ENCODE measurements around the gene DNAJB8.

Gene DNAJB8

GRCh38 chr3:128435058-128435457 lies 31.6 kb downstream of the DNAJB8 start:
- Histone ChIP-seq H3K9ac (ENCODE audit: low read length) (no peak overlapping the region), H3K4me3 (ENCODE audit: low read length) (no peak overlapping the region), H3K4me1 (ENCODE audit: control insufficient read depth, insufficient read depth, low read length) (peaks cover 3% of the 10 kb centered on the region), H3K36me3 (ENCODE audit: control insufficient read depth, insufficient read depth, low read length, severe bottlenecking) (no peaks in the 10 kb centered on the region), H3K9me3 (ENCODE audit: control insufficient read depth, low read length) (no peaks in the 10 kb centered on the region), H3K27me3 (replicated peaks; ENCODE audit: control insufficient read depth, insufficient read depth, low read length) (peaks cover 57% of the 10 kb centered on the region)
- DNase-seq (ENCODE audit: low read depth) = no peak

- Histone ChIP-seq H3K27me3 (replicated peaks; ENCODE audit: control insufficient read depth, insufficient read depth, low read length) (peaks cover 57% of the 10 kb centered on the region), H3K9me3 (ENCODE audit: control insufficient read depth, low read length) (no peaks in the 10 kb centered on the region), H3K4me1 (ENCODE audit: control insufficient read depth, insufficient read depth, low read length) (peaks cover 3% of the 10 kb centered on the region), H3K9ac (ENCODE audit: low read length) (no peak overlapping the region), H3K36me3 (ENCODE audit: control insufficient read depth, insufficient read depth, low read length, severe bottlenecking) (no peaks in the 10 kb centered on the region), H3K4me3 (ENCODE audit: low read length) (no peak overlapping the region)
- no peak for DNase-seq (ENCODE audit: low read depth)
These were observed 32.2 kb downstream of the DNAJB8 start for GRCh38 chr3:128434524-128434923.

GRCh38 chr3:128433837-128434165 lies 32.9 kb downstream of the DNAJB8 start:
- no peak for DNase-seq (ENCODE audit: low read depth)
- Histone ChIP-seq H3K9me3 (ENCODE audit: control insufficient read depth, low read length) (no peaks in the 10 kb centered on the region), H3K4me1 (ENCODE audit: control insufficient read depth, insufficient read depth, low read length) (peaks cover 3% of the 10 kb centered on the region), H3K4me3 (ENCODE audit: low read length) (no peak overlapping the region), H3K36me3 (ENCODE audit: control insufficient read depth, insufficient read depth, low read length, severe bottlenecking) (no peaks in the 10 kb centered on the region), H3K9ac (ENCODE audit: low read length) (no peak overlapping the region), H3K27me3 (replicated peaks; ENCODE audit: control insufficient read depth, insufficient read depth, low read length) (peaks cover 55% of the 10 kb centered on the region)

GRCh38 chr3:128432971-128433836 lies 33.5 kb downstream of the DNAJB8 start:
- Histone ChIP-seq H3K36me3 (ENCODE audit: control insufficient read depth, insufficient read depth, low read length, severe bottlenecking) (no peaks in the 10 kb centered on the region), H3K9me3 (ENCODE audit: control insufficient read depth, low read length) (no peaks in the 10 kb centered on the region), H3K4me3 (ENCODE audit: low read length) (no peak overlapping the region), H3K27me3 (replicated peaks; ENCODE audit: control insufficient read depth, insufficient read depth, low read length) (peaks cover 53% of the 10 kb centered on the region), H3K4me1 (ENCODE audit: control insufficient read depth, insufficient read depth, low read length) (peaks cover 3% of the 10 kb centered on the region), H3K9ac (ENCODE audit: low read length) (no peak overlapping the region)
- peak; percentile 48 for DNase-seq (ENCODE audit: low read depth)

GRCh38 chr3:128432301-128432970 lies 34.3 kb downstream of the DNAJB8 start:
- H3K9me3 ChIP-seq (ENCODE audit: control insufficient read depth, low read length) = no peaks in the 10 kb centered on the region
- peaks cover 56% of the 10 kb centered on the region for H3K27me3 ChIP-seq (replicated peaks; ENCODE audit: control insufficient read depth, insufficient read depth, low read length)
- H3K9ac ChIP-seq (ENCODE audit: low read length) = no peak overlapping the region
- no peak for DNase-seq (ENCODE audit: low read depth)
- H3K4me1 ChIP-seq (ENCODE audit: control insufficient read depth, insufficient read depth, low read length) = peaks cover 3% of the 10 kb centered on the region
- no peak overlapping the region for H3K4me3 ChIP-seq (ENCODE audit: low read length)
- no peaks in the 10 kb centered on the region for H3K36me3 ChIP-seq (ENCODE audit: control insufficient read depth, insufficient read depth, low read length, severe bottlenecking)

- DNase-seq (ENCODE audit: low read depth) = no peak
- H3K4me1 ChIP-seq (ENCODE audit: control insufficient read depth, insufficient read depth, low read length) = peaks cover 3% of the 10 kb centered on the region
- no peak overlapping the region for H3K9ac ChIP-seq (ENCODE audit: low read length)
- H3K9me3 ChIP-seq (ENCODE audit: control insufficient read depth, low read length) = no peaks in the 10 kb centered on the region
- H3K36me3 ChIP-seq (ENCODE audit: control insufficient read depth, insufficient read depth, low read length, severe bottlenecking) = no peaks in the 10 kb centered on the region
- peaks cover 56% of the 10 kb centered on the region for H3K27me3 ChIP-seq (replicated peaks; ENCODE audit: control insufficient read depth, insufficient read depth, low read length)
- H3K4me3 ChIP-seq (ENCODE audit: low read length) = no peak overlapping the region
These were observed 34.8 kb downstream of the DNAJB8 start for GRCh38 chr3:128431803-128432300.

- DNase-seq (ENCODE audit: low read depth) = no peak
- Histone ChIP-seq H3K27me3 (replicated peaks; ENCODE audit: control insufficient read depth, insufficient read depth, low read length) (peaks cover 61% of the 10 kb centered on the region), H3K9me3 (ENCODE audit: control insufficient read depth, low read length) (no peaks in the 10 kb centered on the region), H3K36me3 (ENCODE audit: control insufficient read depth, insufficient read depth, low read length, severe bottlenecking) (no peaks in the 10 kb centered on the region), H3K4me3 (ENCODE audit: low read length) (no peak overlapping the region), H3K4me1 (ENCODE audit: control insufficient read depth, insufficient read depth, low read length) (peaks cover 3% of the 10 kb centered on the region), H3K9ac (ENCODE audit: low read length) (no peak overlapping the region)
These were observed 36.0 kb downstream of the DNAJB8 start for GRCh38 chr3:128430731-128431130.

GRCh38 chr3:128430301-128430700 lies 36.4 kb downstream of the DNAJB8 start:
- no peak for DNase-seq (ENCODE audit: low read depth)
- no peak overlapping the region for H3K4me3 ChIP-seq (ENCODE audit: low read length)
- H3K4me1 ChIP-seq (ENCODE audit: control insufficient read depth, insufficient read depth, low read length) = peaks cover 3% of the 10 kb centered on the region
- H3K9me3 ChIP-seq (ENCODE audit: control insufficient read depth, low read length) = no peaks in the 10 kb centered on the region
- no peaks in the 10 kb centered on the region for H3K36me3 ChIP-seq (ENCODE audit: control insufficient read depth, insufficient read depth, low read length, severe bottlenecking)
- no peak overlapping the region for H3K9ac ChIP-seq (ENCODE audit: low read length)
- peaks cover 64% of the 10 kb centered on the region for H3K27me3 ChIP-seq (replicated peaks; ENCODE audit: control insufficient read depth, insufficient read depth, low read length)

GRCh38 chr3:128429751-128430150 lies 36.9 kb downstream of the DNAJB8 start:
- Histone ChIP-seq H3K36me3 (ENCODE audit: control insufficient read depth, insufficient read depth, low read length, severe bottlenecking) (no peaks in the 10 kb centered on the region), H3K4me3 (ENCODE audit: low read length) (no peak overlapping the region), H3K9me3 (ENCODE audit: control insufficient read depth, low read length) (no peaks in the 10 kb centered on the region), H3K9ac (ENCODE audit: low read length) (no peak overlapping the region), H3K27me3 (replicated peaks; ENCODE audit: control insufficient read depth, insufficient read depth, low read length) (peaks cover 66% of the 10 kb centered on the region), H3K4me1 (ENCODE audit: control insufficient read depth, insufficient read depth, low read length) (peaks cover 6% of the 10 kb centered on the region)
- DNase-seq (ENCODE audit: low read depth) = no peak

- DNase-seq (ENCODE audit: low read depth) = no peak
- Histone ChIP-seq H3K9me3 (ENCODE audit: control insufficient read depth, low read length) (no peaks in the 10 kb centered on the region), H3K27me3 (replicated peaks; ENCODE audit: control insufficient read depth, insufficient read depth, low read length) (peaks cover 63% of the 10 kb centered on the region), H3K36me3 (ENCODE audit: control insufficient read depth, insufficient read depth, low read length, severe bottlenecking) (no peaks in the 10 kb centered on the region), H3K4me3 (ENCODE audit: low read length) (no peak overlapping the region), H3K9ac (ENCODE audit: low read length) (no peak overlapping the region), H3K4me1 (ENCODE audit: control insufficient read depth, insufficient read depth, low read length) (peaks cover 10% of the 10 kb centered on the region)
These were observed 37.4 kb downstream of the DNAJB8 start for GRCh38 chr3:128429275-128429674.

GRCh38 chr3:128427872-128428822 lies 38.5 kb downstream of the DNAJB8 start:
- H3K9me3 ChIP-seq (ENCODE audit: control insufficient read depth, low read length) = no peaks in the 10 kb centered on the region
- H3K27me3 ChIP-seq (replicated peaks; ENCODE audit: control insufficient read depth, insufficient read depth, low read length) = peaks cover 51% of the 10 kb centered on the region
- no peak overlapping the region for H3K9ac ChIP-seq (ENCODE audit: low read length)
- H3K4me3 ChIP-seq (ENCODE audit: low read length) = no peak overlapping the region
- H3K4me1 ChIP-seq (ENCODE audit: control insufficient read depth, insufficient read depth, low read length) = peaks cover 13% of the 10 kb centered on the region
- no peak for DNase-seq (ENCODE audit: low read depth)
- no peaks in the 10 kb centered on the region for H3K36me3 ChIP-seq (ENCODE audit: control insufficient read depth, insufficient read depth, low read length, severe bottlenecking)

Data from adipocyte (in vitro differentiated cells).